ENCODE data around the gene ACBD5.

ACBD5 gene

GRCh38 chr10:27225011-27225590 lies 15.5 kb downstream of the ACBD5 start:
- CTCF ChIA-PET: interaction anchor here (0.7 to 2.7 kb wide), 3 partner anchors 11 to 136 kb away, joined by 3 to 22 read pairs (median 5); no protein-coding TSS in a partner anchor
- Histone ChIP-seq H3K36me3 (ENCODE audit: control insufficient read depth in 2 of 2, insufficient read depth in 1 of 2, low read length in 2 of 2) (peaks cover 43 to 46% of the 10 kb centered on the region in 2 experiments), H3K4me3 (ENCODE audit: low read depth, low read length) (no peak overlapping the region)

GRCh38 chr10:27223964-27224363 lies 16.6 kb downstream of the ACBD5 start:
- ChIA-PET POLR2A (interaction anchor here (0.7 kb wide), 1 partner anchor 420 kb away, joined by 7 read pairs; no protein-coding TSS in a partner anchor), CTCF (interaction anchor here (0.6 to 2.7 kb wide), 24 partner anchors 9 to 1257 kb away, joined by 3 to 22 read pairs (median 4); partner anchors contain the start of gene ACBD5)
- no peaks in the 10 kb centered on the region for H3K4me1 ChIP-seq (ENCODE audit: control insufficient read depth, insufficient read depth, low read length)
- peaks cover 42 to 53% of the 10 kb centered on the region in 2 experiments for H3K36me3 ChIP-seq (ENCODE audit: control insufficient read depth in 2 of 2, insufficient read depth in 1 of 2, low read length in 2 of 2)
- H3K9me3 ChIP-seq (ENCODE audit: control insufficient read depth, insufficient read depth, low read depth, low read length): no peaks in the 10 kb centered on the region
- no peak overlapping the region for H3K27ac ChIP-seq (ENCODE audit: extremely low read depth, low read depth, low read length)
- peak; percentile 93 for TF ChIP-seq ZNF121 (tag by site-specific recombination; IDR thresholded peaks at IDR 0.05)
- TF ChIP-seq ZNF18 (tag by site-specific recombination; IDR thresholded peaks at IDR 0.05): 0 out of 2 replicates have a peak, but pooled peaks have one; percentile 55
- TF ChIP-seq SCRT1 (tag by site-specific recombination; IDR thresholded peaks at IDR 0.05; ENCODE audit: borderline replicate concordance): peak; percentile 20; the same call in 1 of the 2 replicates
- no peak for TF ChIP-seq ZEB2 (tag by site-specific recombination; IDR thresholded peaks at IDR 0.05)
- no peak for TF ChIP-seq ZNF707 (tag by site-specific recombination; IDR thresholded peaks at IDR 0.05)
- TF ChIP-seq ZNF639 (tag by site-specific recombination; IDR thresholded peaks at IDR 0.05): no peak
- 0 out of 2 replicates have a peak, but pooled peaks have one; percentile 32 for TF ChIP-seq ZNF2 (tag by site-specific recombination; IDR thresholded peaks at IDR 0.05)
- H3K4me3 ChIP-seq (ENCODE audit: low read depth, low read length): no peak overlapping the region

More at GRCh38 chr10:27225011-27225590, 15.5 kb downstream of the ACBD5 start:
- POLR2A ChIA-PET: no interaction called here
- Histone ChIP-seq H3K9me3 (ENCODE audit: control insufficient read depth, insufficient read depth, low read depth, low read length) (no peaks in the 10 kb centered on the region), H3K4me1 (ENCODE audit: control insufficient read depth, insufficient read depth, low read length) (no peaks in the 10 kb centered on the region), H3K27ac (ENCODE audit: extremely low read depth, low read depth, low read length) (no peak overlapping the region)
- TF ChIP-seq ZNF132 (tag by site-specific recombination; IDR thresholded peaks at IDR 0.05; ENCODE audit: borderline replicate concordance): no peak
- no peak for TF ChIP-seq ZBTB26 (tag by site-specific recombination; optimal IDR thresholded peaks at IDR 0.05)

- Histone ChIP-seq H3K4me3 (ENCODE audit: low read depth, low read length) (no peak overlapping the region), H3K27ac (ENCODE audit: extremely low read depth, low read depth, low read length) (no peak overlapping the region), H3K36me3 (ENCODE audit: control insufficient read depth in 2 of 2, insufficient read depth in 1 of 2, low read length in 2 of 2) (peaks cover 81 to 85% of the 10 kb centered on the region in 2 experiments), H3K9me3 (ENCODE audit: control insufficient read depth, insufficient read depth, low read depth, low read length) (no peaks in the 10 kb centered on the region), H3K4me1 (ENCODE audit: control insufficient read depth, insufficient read depth, low read length) (no peaks in the 10 kb centered on the region)
- ChIA-PET POLR2A (no interaction called here), CTCF (interaction anchor here (1.8 kb wide), 1 partner anchor 16 kb away, joined by 7 read pairs; no protein-coding TSS in a partner anchor)
- TF ChIP-seq ZNF2 (tag by site-specific recombination; IDR thresholded peaks at IDR 0.05): no peak
- no peak for TF ChIP-seq ZNF112 (tag by site-specific recombination; IDR thresholded peaks at IDR 0.05)
- no peak for TF ChIP-seq ZNF501 (tag by site-specific recombination; IDR thresholded peaks at IDR 0.05)
- no peak for TF ChIP-seq CTCF (tag by site-specific recombination; IDR thresholded peaks at IDR 0.05)
- TF ChIP-seq ZNF837 (tag by site-specific recombination; IDR thresholded peaks at IDR 0.05): no peak
- TF ChIP-seq ZNF174 (tag by site-specific recombination; IDR thresholded peaks at IDR 0.05): no peak
- TF ChIP-seq HOXC10 (CRISPR knock-in tag; IDR thresholded peaks at IDR 0.05): no peak
- TF ChIP-seq ZBTB26 (tag by site-specific recombination; optimal IDR thresholded peaks at IDR 0.05): no peak
- no peak for TF ChIP-seq BCL6B (tag by site-specific recombination; IDR thresholded peaks at IDR 0.05)
- TF ChIP-seq ZNF544 (tag by site-specific recombination; IDR thresholded peaks at IDR 0.05): no peak
- TF ChIP-seq ZNF621 (tag by site-specific recombination; IDR thresholded peaks at IDR 0.05): no peak
- no peak for TF ChIP-seq YY2 (tag by site-specific recombination; IDR thresholded peaks at IDR 0.05)
- no peak for TF ChIP-seq WT1 (tag by site-specific recombination; IDR thresholded peaks at IDR 0.05)
- TF ChIP-seq ZBTB1 (tag by site-specific recombination; IDR thresholded peaks at IDR 0.05): no peak
Observed at GRCh38 chr10:27207350-27207749, 33.2 kb downstream of the ACBD5 start.
